Colon (tissue), 2 donors: ENCODE measurements around the gene TBC1D3H.
"Not testable (repeated sequence)": the region's sequence is repeated elsewhere in the genome, so short reads cannot be mapped to it uniquely, and the experiment has no call there.

Source experiments
- FAIRE-seq: peaks from 2 replicates; lab custom pipeline; 2012; peaks lifted over from hg19 to GRCh38; lab: Jason Lieb, UNC
- donor health status: control.
- donor health status: control.

TBC1D3H gene

GRCh38 chr17:36388385-36389245 is at the start of gene TBC1D3H:
TSS of gene TBC1D3H (minus strand) at chr17:36388435. CDS start at chr17:36386895, 1,540 bp downstream.
- not testable (repeated sequence) for FAIRE-seq

- FAIRE-seq, result not testable (repeated sequence)
Observed at GRCh38 chr17:36428891-36429290, 40.7 kb upstream of the TBC1D3H start.

GRCh38 chr17:36415180-36415941 is 27.1 kb upstream of the TBC1D3H start:
- FAIRE-seq, result not testable (repeated sequence)

- not testable (repeated sequence) for FAIRE-seq
Observed at GRCh38 chr17:36390943-36391645, 2.9 kb upstream of the TBC1D3H start.

- FAIRE-seq, result not testable (repeated sequence)
Observed at GRCh38 chr17:36375938-36376337, 12.3 kb downstream of the TBC1D3H start.

GRCh38 chr17:36362496-36362895 is 25.7 kb downstream of the TBC1D3H start:
- FAIRE-seq, result not testable (repeated sequence)
